GM10847 (cell line): ENCODE results near the gene MIAT.

Experiments used
- POLR2A ChIP-seq: IDR thresholded peaks from 2 replicates; pipeline ENCODE4 v1.6.1; 2011; ENCODE audit not compliant: insufficient read length; ENCODE audit errors: extremely low read depth

The MIAT gene

GRCh38 chr22:26697151-26697550, 39.8 kb downstream of the MIAT start:
- TF ChIP-seq POLR2A: no peak

GRCh38 chr22:26700462-26700861, 43.1 kb downstream of the MIAT start:
- no peak for TF ChIP-seq POLR2A

GRCh38 chr22:26700886-26701285, 43.5 kb downstream of the MIAT start:
- TF ChIP-seq POLR2A: no peak

- no peak for TF ChIP-seq POLR2A
Observed at GRCh38 chr22:26701323-26701722, 43.9 kb downstream of the MIAT start.

GRCh38 chr22:26702906-26703830, 45.8 kb downstream of the MIAT start:
- no peak for TF ChIP-seq POLR2A

- no peak for TF ChIP-seq POLR2A
Observed at GRCh38 chr22:26707090-26707489, 49.7 kb downstream of the MIAT start.

GRCh38 chr22:26707581-26707980, 50.2 kb downstream of the MIAT start:
- TF ChIP-seq POLR2A: no peak

- TF ChIP-seq POLR2A: no peak
Observed at GRCh38 chr22:26708256-26709009, 51.0 kb downstream of the MIAT start.

- TF ChIP-seq POLR2A: no peak
Observed at GRCh38 chr22:26709617-26710390, 52.4 kb downstream of the MIAT start.

- no peak for TF ChIP-seq POLR2A
Observed at GRCh38 chr22:26711205-26711963, 54.0 kb downstream of the MIAT start.

GRCh38 chr22:26712158-26712557, 54.8 kb downstream of the MIAT start:
- no peak for TF ChIP-seq POLR2A

- TF ChIP-seq POLR2A: no peak
Observed at GRCh38 chr22:26713823-26714449, 56.5 kb downstream of the MIAT start.

- no peak for TF ChIP-seq POLR2A
Observed at GRCh38 chr22:26714971-26715370, 57.6 kb downstream of the MIAT start.

- no peak for TF ChIP-seq POLR2A
Observed at GRCh38 chr22:26715392-26715936, 58.1 kb downstream of the MIAT start.
